ENCODE data around the gene MON1A. TPM values are rescaled to one million over a fixed set of nuclear protein-coding genes. Genes with fewer than 3 reads are reported as not detected.

Gene MON1A
- total and polyA plus RNA-seq, 2 of the 8 experiments (the other 6 are each of a cell fraction or from before 2014, with no cell fraction given): 10.3 to 14.1 TPM

- 37% methylated on average over 6 of the region's 6 CpGs; no CpG with 5 or more reads in 1 of the 2 experiments for WGBS, 2 experiments (ENCODE audit: extremely low coverage in 1 of 2, insufficient coverage in 1 of 2, insufficient read length in 1 of 2, insufficient replicate concordance in 2 of 2, low coverage in 1 of 2, low lambda C conversion rate in 2 of 2, missing lambda C conversion rate in 1 of 2)
- CTCF ChIA-PET (ENCODE audit: partially characterized antibody): interaction anchor here (0.8 to 10.1 kb wide), 11 partner anchors 11 to 68 kb away, joined by 3 to 89 read pairs (median 14); partner anchors contain the start of genes CAMKV and MST1R
Observed at GRCh38 chr3:49880581-49881315, 48.9 kb downstream of the MON1A start.

More at GRCh38 chr3:49880581-49881315, 48.9 kb downstream of the MON1A start:
- no peak overlapping the region for H3K27ac ChIP-seq (ENCODE audit: low read depth, low read length)
- H4K91ac ChIP-seq (replicated peaks; ENCODE audit: insufficient read length, low read length): peak overlapping the region; percentile 67
- H3K56ac ChIP-seq (replicated peaks; ENCODE audit: insufficient read length, low read depth, low read length): no peak overlapping the region
- H4K20me1 ChIP-seq (replicated peaks in 1 of 2; ENCODE audit: control insufficient read depth in 1 of 2, insufficient read depth in 2 of 2, low read length in 2 of 2): no peaks in the 10 kb centered on the region
- H4K5ac ChIP-seq (ENCODE audit: insufficient read length, low read depth, low read length): peak overlapping the region; percentile 8
- H3K27me3 ChIP-seq (replicated peaks in 1 of 4; ENCODE audit: control insufficient read depth in 3 of 4, extremely low read depth in 1 of 4, insufficient read depth in 3 of 4, low read length in 3 of 4): no peaks in the 10 kb centered on the region
- peak overlapping the region; percentile 45; the same call in 1 of the 2 replicates for H2BK12ac ChIP-seq (ENCODE audit: low read depth, low read length)
- POLR2A ChIA-PET (ENCODE audit: partially characterized antibody): interaction anchor here (0.5 to 16.1 kb wide), 11 partner anchors 9 to 384 kb away, joined by 3 to 149 read pairs (median 5); partner anchors contain the start of genes AMIGO3, CAMKV, RBM6 and TRAIP
- H3K4me3 ChIP-seq (ENCODE audit: extremely low read depth in 1 of 4, insufficient read depth in 2 of 4, low read depth in 3 of 4, low read length in 4 of 4): peak overlapping the region in 1 of 4 experiments; percentile 40; a peak in 2 of 8 replicates
- DNase-seq (ENCODE audit: low read depth in 1 of 2, low spot score in 2 of 2) (peak in 1 of 2 experiments; percentile 81), FAIRE-seq (peak; percentile 50)
- H2BK15ac ChIP-seq (ENCODE audit: low read length): peak overlapping the region; percentile 19; the same call in 1 of the 2 replicates
- no peak overlapping the region for H4K8ac ChIP-seq (ENCODE audit: extremely low read depth, insufficient read depth, low read length)
- H3K4me1 ChIP-seq (replicated peaks in 1 of 4; ENCODE audit: control insufficient read depth in 3 of 4, insufficient read depth in 4 of 4, low read length in 3 of 4): peaks cover 10 to 22% (median 17%) of the 10 kb centered on the region in 4 experiments
- peak overlapping the region; percentile 72; the same call in 1 of the 2 replicates for H2AFZ ChIP-seq (ENCODE audit: low read length)
- H3K79me2 ChIP-seq (ENCODE audit: control insufficient read depth in 1 of 2, insufficient read depth in 2 of 2, low read length in 2 of 2): no peaks in the 10 kb centered on the region
- H3K23me2 ChIP-seq (ENCODE audit: low read depth, low read length): no peaks in the 10 kb centered on the region
- H3K4ac ChIP-seq (replicated peaks; ENCODE audit: insufficient read length, low read depth, low read length): peak overlapping the region; percentile 19
- H2BK5ac ChIP-seq (ENCODE audit: low read depth, low read length): peak overlapping the region; percentile 36; the same call in 1 of the 2 replicates
- TF ChIP-seq SRF (IDR thresholded peaks at IDR 0.05; ENCODE audit: low read depth, low read length) (no peak), SP1 (IDR thresholded peaks at IDR 0.05; ENCODE audit: low read depth, low read length) (0 out of 2 replicates have a peak, but pooled peaks have one; percentile 33), RFX5 (IDR thresholded peaks at IDR 0.05; ENCODE audit: borderline replicate concordance, low read depth, low read length) (no peak), HDAC2 (IDR thresholded peaks at IDR 0.05; ENCODE audit: borderline replicate concordance in 1 of 2, low read depth in 2 of 2, low read length in 2 of 2) (no peak), PHF8 (conservative IDR thresholded peaks at IDR 0.05; ENCODE audit: low read depth, low read length) (no peak), E2F6 (IDR thresholded peaks at IDR 0.05) (peak; percentile 24; the same call in 1 of the 2 replicates), EZH2 (IDR thresholded peaks at IDR 0.05; ENCODE audit: low read depth, low read length, severe bottlenecking) (no peak), BRCA1 (IDR thresholded peaks at IDR 0.05; ENCODE audit: low read depth, low read length) (no peak), ASH2L (IDR thresholded peaks at IDR 0.05; ENCODE audit: low read length) (peak; percentile 62), TAF7 (optimal IDR thresholded peaks at IDR 0.05; ENCODE audit: borderline replicate concordance, low read depth, low read length) (no peak)
- H2BK120ac ChIP-seq (replicated peaks; ENCODE audit: low read depth, low read length): peak overlapping the region; percentile 73
- no peak overlapping the region for H3K9ac ChIP-seq (replicated peaks in 1 of 4; ENCODE audit: extremely low read depth in 1 of 4, low read depth in 3 of 4, low read length in 3 of 4)
- no peak overlapping the region for H3K23ac ChIP-seq (ENCODE audit: insufficient read length)
- peak overlapping the region; percentile 47 to 53 for H3K4me2 ChIP-seq (ENCODE audit: insufficient read depth in 1 of 2, low read depth in 2 of 2, low read length in 2 of 2)
- peak overlapping the region; percentile 28; the same call in 1 of the 2 replicates for H2BK20ac ChIP-seq (ENCODE audit: low read length)
- H3K18ac ChIP-seq (ENCODE audit: extremely low read depth, low read length): peak overlapping the region; percentile 55; the same call in 1 of the 2 replicates
- no peaks in the 10 kb centered on the region for H3K36me3 ChIP-seq (ENCODE audit: control insufficient read depth in 2 of 4, insufficient read depth in 4 of 4, low read length in 3 of 4)
- no peak overlapping the region for H3K14ac ChIP-seq (ENCODE audit: insufficient read length)
- H3K79me1 ChIP-seq (ENCODE audit: low read depth, low read length): no peaks in the 10 kb centered on the region
- no peaks in the 10 kb centered on the region for H3K9me3 ChIP-seq (ENCODE audit: insufficient read depth in 2 of 2, low read depth in 1 of 2, low read length in 1 of 2)
- H2AK5ac ChIP-seq (ENCODE audit: low read depth, low read length): no peak overlapping the region
